Eye (tissue), 1 donor: ENCODE data around the gene LARP4.
"Not testable (repeated sequence)": the region's sequence is repeated elsewhere in the genome, so short reads cannot be mapped to it uniquely, and the experiment has no call there.

Experiments
- DNase-seq: peaks from one replicate; pipeline ENCODE4 v3.0.0-alpha.2; 2015

The LARP4 gene

DNA sequence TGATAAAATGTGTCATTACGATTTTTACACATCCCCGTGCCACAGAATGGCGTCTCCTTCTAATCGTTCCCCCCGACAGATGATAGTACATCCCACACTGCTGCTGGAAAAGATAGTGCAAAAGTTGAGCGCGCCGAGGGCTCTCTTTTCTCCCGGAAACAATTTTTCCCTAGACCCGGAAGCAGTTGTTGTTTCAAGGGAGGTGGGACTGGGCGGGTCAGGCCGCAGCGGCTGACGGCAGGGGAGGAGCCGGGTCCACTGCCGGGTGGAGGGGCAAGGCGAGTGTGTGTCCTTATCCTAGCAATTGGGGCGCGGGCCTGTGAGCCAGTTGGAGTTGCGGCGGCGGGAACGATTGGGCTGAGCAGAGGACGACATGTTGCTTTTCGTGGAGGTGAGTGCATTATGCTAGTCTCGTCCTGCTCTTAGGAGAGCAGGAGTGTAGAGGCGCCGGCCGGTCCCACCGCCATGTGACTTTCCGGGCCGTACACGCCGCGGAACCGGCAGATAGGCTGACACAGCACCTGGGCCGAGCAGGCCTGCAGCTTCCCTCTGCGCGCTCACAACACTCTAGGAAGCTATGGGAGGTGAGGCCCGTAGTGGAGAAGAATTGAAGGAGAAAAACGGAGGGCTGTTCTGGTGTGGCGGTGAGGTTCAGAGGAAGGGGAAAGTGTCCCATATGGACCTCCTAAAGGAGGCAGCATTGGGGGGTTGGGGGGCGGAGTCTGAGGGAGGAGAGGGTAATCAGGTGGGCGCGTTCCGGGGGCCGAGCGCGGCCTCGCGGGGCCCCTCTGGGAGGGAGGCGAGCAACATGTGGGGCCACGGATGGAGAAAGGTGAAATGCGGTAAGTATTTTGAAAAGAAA lies at the start of gene LARP4:
TSS of gene LARP4 (plus strand) at position 248 of the 862 bp plus-strand sequence. CDS start at position 374, 126 bp downstream.
- peak; percentile 99 for DNase-seq

DNA sequence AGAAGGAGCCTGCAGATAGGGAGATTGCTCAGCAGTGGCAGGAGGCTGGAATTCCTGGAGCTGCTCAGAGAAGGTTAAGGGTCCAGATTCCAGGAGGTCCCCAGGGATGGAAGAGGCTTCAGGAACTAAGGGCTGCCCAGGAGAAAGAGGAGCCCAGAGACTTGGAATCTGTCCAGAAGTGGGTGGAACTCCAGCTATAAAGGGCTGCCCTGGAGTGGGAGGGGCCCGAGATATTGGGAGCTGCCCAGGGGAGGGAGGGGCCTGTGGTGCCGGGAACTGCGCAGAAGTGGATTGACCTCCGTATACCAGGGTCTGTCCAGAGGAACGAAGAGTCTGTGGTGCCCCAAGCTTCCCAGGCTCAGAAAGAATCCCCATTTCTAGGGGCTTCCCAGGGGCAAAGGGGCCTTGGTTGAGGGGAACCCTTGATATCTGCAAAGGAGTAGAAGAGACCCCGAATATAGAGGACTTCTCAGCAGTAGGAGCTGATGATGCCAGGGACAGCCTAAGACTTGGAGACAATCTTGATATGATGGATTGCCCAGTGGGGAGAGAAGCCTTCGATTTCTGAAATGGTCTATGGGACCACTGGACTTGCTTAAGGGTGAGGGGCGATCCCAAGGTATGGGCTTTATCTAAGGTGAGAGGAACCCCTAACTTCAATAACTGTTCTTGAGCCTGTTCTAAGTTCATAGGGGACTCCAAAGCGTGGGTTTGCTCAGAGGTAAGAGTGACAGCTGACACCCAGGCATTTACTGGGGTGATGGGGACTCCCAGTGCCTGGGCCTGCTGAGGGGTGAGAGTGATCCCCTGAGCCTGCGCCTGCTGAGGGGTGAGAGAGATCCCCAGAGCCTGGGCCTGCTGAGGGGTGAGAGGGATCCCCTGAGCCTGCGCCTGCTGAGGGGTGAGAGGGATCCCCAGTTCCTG lies 49.3 kb upstream of the LARP4 start:
- no peak for DNase-seq

DNA sequence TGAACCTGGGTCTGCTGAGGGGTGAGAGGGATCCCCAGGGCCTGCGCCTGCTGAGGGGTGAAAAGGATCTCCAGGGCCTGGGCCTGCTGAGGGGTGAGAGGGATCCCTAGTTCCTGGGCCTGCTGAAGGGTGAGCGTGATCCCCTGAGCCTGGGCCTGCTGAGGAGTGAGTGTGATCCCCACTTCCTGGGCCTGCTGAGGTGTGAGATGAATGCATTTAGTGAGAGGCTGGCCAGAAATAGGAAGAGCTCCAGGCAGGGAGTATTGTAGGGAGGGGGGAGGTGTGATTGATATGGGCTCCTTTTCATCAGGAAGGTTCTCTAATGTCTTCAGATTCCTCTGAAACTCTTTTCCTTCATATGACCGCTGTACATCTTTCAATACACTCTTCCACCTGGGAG lies 47.3 kb upstream of the LARP4 start:
- no peak for DNase-seq

DNA sequence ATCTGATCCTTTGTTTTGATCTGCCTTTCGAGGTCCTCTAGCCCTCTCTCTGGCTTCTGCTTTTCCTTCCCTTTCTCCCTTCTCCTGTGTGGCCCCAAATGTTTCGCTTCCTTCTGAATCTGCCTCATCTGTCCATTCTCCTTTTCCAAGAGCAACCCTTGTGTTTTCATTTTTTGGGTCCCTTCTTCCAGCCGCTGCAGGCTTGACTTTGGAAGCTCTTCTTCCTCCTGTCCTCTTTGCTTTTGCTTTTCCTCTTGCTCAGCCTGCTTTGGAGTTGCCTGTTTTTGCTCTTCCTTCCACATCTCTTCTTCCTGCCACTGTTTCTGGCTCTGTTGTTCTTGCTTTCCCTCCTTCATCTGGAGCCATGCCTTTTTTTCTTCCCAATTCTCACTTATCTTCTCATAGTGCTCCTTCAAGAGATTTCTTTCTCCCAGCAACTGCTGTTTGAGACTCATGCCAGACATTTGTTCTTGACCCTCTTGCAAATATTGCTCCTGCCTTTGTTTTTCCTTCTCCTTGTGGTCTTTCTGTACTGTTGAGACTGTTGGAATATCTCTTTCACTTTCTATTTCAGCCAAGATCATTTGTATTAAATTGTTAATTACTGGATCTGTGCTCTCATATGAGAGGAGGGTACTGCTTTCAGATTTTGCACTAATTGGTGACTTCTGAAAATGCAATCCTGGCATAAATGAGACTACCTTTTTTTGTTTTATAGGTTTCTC lies 46.7 kb upstream of the LARP4 start:
- DNase-seq, result no peak

DNA sequence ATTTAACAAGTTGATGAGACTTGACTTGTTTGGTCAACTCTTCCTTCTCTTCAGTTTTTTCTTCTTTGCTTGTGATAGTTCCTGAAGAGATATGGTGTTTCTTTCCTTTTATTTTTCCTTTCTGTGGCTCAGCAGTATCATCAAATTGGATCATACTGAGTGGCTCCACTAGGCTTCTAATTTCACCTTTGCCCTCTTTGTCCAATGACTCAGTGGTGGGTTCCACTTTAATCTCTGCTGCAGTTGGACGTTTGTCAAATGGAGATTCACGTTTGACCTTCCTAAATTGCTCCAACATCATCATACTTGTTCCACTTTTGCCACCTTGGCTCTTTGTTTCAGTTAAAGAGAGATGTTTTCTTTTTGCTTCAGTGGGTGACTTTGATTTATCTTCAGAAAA lies 45.8 kb upstream of the LARP4 start:
- DNase-seq, result no peak

DNA sequence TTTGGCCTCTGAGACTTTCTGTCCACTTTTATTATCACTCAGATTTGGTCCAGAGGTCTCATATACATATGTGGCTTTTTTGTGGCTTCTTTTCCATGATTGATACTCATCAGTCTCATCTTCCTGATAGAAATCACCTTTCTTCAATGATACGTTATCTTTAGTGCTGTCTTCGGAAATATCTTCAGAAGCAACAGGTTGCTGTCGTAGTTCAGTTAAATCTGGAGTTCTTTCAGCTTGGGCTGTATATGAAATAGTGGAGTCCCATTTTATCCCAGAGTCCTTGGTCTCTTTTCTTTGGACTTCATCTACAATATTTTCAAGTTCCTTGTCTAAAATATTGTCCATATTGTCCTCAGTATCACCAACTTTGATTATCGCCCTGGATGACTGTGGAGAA lies 45.3 kb upstream of the LARP4 start:
- no peak for DNase-seq

DNA sequence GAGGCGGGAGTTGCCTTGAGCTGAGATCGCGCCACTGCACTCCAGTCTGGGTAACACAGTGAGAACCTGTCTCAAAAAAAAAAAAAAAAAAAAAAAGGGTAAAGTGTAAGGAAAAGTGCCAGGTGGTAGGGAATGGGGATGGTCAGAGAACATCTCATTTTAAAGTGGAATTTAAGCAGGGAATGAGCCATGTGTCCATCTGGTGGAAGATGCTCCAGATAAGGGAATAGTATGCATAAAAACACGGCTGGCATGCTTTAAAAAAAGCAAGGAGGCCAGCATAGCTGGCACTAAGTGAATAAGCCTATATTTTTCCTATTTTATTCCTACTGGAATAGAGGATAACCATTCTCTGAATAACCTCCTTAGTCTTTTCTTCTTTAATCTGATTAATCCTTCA lies 38.0 kb upstream of the LARP4 start:
- DNase-seq, result no peak

DNA sequence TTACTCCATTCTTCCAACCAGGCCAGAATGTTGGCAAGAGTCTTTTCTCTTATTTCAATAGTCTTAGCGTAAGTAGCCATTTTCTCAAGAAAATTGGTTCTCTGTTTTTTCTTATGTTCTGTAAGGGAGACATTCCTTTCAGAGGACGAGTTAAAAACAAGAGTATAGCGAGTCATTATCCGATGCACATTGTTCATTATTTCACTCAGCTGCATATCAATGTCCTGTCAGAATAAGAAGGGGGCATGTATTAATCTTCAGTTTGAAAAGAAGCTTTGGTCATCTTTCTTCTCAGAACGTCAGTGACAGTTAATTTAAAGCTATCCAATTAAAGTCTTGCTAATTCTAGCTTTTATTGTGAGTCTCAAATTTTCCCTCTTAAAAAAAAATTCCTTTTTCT lies 37.5 kb upstream of the LARP4 start:
- no peak for DNase-seq

DNA sequence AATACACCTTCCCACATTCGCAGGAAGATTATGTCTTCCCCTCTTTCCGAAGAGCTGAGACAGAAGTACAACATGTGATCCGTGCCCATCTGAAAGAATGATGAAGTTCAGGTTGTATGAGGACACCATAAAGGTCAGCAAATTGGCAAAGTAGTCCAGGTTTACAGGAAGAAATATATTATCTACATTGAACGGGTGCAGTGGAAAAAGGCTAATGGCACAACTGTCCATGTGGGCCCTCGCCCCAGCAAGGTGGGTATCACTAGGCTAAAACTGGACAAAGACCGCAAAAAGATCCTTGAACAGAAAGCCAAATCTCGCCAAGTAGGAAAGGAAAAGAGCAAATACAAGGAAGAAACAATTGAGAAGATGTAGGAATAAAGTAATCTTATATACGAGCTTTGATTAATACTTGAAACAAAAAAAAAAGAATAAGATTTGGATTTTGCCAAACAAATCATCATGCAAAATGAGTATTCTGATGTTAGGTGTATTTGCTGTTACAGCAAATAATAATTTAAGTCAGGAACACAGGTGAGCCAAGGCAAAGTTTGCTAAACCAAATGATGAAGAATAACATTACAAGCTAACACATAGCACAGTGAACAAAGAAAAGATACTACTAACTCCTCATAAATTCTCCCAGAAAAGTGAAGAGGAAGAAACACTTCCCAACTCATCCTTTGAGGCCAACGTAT lies 34.8 kb upstream of the LARP4 start:
- DNase-seq, result no peak

DNA sequence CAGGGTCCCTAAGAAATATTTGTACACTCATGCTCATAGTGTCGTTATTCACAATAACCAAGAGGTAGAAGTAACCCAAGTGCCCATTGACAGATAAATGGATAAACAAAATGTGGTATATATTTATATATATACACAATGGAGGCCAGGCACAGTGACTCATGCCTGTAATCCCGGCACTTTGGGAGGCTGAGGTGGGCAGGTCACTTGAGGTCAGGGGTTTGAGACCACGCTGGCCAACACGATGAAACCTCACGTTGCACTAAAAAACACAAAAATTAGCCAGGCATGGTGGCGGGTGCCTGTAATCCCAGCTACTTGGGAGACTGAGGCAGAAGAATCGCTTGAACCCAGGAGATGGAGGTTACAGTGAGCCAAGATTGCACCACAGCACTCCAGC lies 30.0 kb upstream of the LARP4 start:
- DNase-seq, result not testable (repeated sequence)

DNA sequence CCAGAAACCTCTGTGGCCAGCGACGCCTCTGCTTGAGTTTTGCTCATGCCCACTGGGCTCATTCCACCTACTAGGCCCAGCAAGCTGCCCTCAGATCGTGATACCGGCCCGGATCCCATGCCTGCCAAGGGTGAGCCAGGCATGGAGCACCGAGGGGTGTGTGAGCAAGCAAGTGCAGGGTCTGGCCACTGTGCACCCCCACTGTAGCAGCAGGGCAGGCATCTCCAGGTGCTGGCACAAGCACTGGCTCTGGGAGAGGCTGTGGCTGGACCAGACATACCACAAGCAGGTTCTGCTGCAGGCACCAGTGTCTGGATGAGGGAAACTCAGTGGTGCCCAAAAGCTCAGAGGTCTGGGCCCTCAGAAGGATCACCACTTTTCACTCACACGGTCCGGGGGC lies 24.9 kb upstream of the LARP4 start:
- DNase-seq, result no peak

DNA sequence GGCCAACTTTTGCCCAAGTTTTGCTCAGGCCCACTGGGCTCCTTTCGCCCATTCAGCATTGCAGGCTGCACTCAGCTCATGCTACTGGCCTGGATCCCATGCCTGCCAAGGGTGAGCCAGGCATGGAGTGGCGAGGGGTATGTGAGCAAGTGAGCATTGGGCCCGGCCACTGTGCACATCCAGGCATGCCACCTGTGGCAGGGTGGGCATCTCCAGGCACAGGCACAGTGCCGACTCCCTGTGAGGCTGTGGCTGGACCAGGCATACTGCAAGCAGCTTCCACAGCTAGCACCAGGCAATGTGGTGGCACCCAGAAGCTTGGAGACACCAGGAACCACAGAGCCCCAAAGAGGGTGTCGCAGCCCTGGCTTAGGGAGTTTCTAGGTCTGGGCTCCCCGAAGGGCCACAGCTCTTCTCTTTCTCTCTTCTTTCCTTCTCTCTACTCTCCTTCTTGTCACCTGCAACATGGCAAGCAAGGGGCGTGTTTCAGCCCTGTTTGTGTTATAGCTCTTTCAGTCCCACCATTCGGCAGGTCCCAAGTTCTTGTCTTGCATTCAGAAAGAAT lies 19.8 kb upstream of the LARP4 start:
- no peak for DNase-seq

DNA sequence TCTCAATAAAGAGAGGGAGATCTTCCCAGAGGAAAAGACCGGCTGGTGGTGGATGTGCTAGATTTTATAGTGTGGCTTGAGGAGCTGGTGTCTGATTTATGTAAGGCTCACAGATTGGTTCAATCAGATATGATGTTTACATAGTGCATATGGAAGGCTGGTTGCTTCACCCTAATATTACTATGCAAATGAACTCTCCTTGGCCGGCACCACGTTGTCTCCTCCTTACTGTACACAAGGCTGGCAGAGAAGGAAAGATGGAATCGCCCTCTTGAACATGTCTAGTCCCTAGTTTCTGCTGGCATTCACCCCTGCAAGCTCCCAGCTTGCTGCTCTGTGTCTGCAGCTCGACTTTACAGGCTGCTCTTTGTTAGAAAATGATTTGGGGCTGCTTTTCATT lies 13.2 kb upstream of the LARP4 start:
- peak; percentile 17 for DNase-seq

DNA sequence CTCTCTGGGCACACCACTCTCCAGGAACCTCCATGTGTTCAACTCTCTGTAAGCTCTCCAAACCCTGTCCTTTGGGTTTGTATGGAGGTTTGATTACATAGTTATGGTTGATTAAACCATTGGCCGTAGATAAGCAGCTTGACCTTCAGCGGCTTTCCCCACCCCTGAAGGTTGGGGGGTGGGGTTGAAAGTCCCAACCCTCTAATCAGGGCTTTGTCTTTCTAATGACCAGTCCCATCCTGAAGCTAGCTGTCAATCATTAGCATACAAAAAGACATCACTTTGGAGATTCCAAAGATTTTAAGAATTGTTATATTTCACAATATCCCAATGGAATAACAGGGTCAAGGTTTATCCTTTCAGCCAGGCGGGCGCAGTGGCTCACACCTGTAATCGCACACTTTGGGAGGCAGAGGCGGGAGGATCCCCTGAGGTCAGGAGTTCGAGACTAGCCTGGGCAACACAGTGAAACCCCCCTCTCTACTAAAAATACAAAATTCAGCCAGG lies 12.7 kb upstream of the LARP4 start:
- no peak for DNase-seq

DNA sequence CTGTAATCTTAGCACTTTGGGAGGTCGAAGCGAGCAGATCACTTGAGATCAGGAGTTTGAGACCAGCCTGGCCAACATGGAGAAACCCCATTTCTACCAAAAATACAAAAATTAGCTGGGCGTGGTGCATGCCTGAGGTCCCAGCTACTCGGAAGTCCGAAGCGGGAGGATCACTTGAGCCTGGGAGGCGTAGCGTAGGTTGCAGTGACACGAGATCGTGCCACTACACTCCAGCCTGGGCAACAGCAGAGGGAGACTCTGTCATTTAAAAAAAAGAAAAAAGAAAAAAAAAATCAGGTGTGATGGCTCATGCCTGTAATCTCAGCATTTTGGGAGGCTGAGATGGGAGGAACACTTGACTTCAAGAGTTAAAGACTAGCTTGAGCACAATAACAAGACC lies 11.9 kb upstream of the LARP4 start:
- not testable (repeated sequence) for DNase-seq

DNA sequence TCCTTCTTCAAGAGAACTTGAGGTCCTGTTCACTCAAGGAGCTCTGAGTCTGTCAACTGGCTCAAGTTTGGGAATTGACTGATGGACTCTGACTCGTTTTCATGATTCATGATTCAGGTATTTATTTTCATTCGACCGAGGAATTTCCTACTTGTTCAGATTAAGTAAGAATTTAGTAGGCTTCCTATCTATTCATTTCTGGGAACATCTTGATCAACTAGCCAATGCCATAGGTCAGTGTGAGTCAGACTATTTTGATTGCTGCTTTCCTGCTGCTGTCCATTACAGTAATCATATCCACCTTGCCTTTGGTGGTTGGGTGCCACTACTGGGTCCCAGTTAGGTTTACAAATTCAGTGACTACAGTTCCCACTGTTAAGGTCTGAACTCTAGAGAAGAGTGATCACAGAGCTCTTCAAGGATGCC lies 10.4 kb upstream of the LARP4 start:
- DNase-seq, result peak; percentile 3

DNA sequence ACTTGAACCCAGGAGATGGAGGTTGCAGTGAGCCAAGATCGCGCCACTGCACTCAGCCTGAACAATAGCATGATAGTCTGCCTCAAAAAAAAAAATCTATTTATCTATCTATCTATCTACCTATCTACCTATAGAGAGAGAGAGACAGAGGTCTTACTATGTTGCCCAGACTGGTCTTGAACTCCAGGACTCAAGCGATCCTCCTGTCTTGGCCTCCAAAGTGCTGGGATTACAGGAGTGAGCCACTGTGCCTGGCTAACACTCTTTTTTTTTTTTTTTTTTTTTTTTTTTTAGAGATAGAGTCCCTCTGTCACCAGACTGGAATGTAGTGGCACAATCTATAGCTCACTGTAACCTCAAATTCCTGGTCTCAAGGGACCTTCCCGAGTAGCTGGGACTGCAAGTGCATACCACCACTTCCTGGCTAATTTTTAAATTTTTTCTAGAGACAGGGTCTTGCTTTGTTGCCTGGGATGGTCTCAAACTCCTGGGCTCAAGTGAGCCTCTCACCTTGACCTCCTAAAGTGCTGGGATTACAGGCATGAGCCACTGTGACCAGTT lies 6.1 kb upstream of the LARP4 start:
- no peak for DNase-seq

DNA sequence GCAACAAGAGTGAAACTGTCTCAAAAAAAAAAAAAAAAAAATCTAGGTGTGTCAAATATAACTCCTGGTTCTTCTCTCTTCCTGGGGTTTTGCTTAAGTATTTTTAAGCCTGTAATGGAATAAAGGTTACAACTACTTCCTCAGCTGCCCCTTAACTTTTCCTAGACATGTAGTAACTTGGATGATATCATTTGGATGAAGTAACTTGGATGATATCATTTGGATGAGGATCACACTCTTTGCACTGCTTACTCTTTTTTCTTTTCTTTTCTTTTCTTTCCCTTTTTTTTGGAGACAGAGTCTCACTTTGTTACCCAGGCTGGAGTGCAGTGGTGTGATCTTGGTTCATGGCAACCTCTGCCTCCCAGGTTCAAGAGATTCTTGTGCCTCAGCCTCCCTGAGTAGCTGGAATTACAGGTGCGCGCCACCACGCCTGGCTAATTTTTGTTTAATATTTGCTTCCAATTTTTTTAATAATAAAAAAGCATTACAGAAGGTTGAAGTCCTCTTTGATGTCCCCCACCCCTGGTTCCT lies 3.5 kb upstream of the LARP4 start:
- DNase-seq, result no peak

DNA sequence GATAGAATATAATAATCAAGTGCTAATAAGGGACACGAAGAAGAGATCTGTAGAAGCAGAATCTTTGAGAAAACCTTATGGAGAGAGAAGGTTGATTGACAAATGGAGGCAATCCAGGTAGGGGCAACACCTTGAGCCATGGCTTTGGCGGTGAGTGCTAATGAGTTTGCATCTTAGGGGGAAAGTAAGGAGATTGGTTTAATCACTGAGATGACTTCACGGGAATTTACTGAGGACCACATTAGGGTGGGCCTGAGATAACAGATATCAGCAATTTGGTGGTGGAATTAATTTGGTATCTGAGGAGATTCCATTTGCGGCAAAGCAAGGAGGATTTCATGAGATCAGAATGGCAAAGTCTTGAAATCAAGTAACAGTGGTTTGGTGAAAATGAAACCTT lies 1.8 kb upstream of the LARP4 start:
- DNase-seq, result no peak

DNA sequence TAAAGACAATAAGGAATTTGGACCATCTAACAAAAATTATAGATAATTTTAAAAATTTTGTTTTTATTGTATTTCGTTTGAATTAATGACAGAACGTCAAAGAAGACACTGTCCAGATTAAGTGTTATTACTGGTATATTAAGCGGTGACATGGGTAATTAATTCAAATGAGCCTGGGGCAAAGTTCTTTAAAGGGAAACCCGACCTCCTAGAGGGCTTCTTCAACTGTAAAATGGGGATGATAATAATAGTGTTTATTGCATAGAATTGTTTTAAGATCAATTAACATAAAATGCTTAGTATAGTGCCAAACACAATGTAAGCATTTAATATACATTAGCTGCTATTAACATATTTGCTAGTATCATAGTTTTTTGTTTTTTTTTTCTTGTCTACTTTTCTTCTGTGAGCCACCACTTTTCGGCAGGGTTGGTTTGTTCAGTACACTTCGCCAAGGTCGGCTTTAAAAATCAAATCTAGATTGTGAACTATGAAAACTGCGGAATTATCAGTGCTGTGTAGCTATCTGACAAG lies 514 bp upstream of the LARP4 start:
- DNase-seq, result no peak

DNA sequence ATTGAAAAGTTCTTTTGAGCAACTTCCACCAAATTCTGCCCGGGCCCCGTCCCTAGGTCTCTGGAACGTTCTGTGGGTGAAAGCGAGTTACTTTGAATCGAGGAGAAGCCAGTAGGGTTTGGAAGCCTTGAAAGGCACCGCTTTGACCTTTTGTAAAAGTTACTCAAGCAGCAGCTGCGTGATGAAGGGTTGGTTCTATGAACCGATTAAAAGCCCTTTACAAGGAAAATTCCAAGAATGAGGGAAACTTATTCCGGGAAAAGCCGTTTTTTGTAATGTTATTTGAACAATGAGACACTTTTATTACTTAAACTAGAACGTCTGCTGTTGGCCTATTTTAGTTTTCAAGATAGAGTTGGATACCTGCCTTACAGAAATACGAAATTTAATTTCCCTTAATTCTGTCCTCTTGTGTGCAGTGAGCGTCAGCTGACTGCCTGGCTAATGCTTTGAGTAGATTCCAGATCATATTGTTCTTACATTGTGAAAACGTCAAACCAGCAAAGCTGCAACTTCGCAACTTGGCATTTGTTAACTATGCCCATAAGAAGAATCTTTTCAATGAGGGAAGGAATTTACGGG lies 906 bp downstream of the LARP4 start:
- peak; percentile 70 for DNase-seq
